Smooth muscle cell (in vitro differentiated cells): ENCODE data around the gene GGTLC1. TPM values are rescaled to one million over a fixed set of nuclear protein-coding genes. Genes with fewer than 3 reads are reported as not detected.

Experiments
- DNase-seq: peaks from one replicate; lab custom pipeline; 2025; ENCODE audit not compliant: unreplicated experiment; lab: John Stamatoyannopoulos, UW
- H2AFZ ChIP-seq: fragments of 200-600 bp; sonication (generic); 2 replicates; pipeline ENCODE4 v1.6.0; 2016; ENCODE audit warnings: antibody characterized with exemption, low read depth, mild to moderate bottlenecking
- H3F3A ChIP-seq: fragments of 200-600 bp; sonication (generic); 2 replicates; pipeline ENCODE4 v1.6.0; 2017; ENCODE audit warnings: antibody characterized with exemption, low read depth
- H3K27ac ChIP-seq: fragments of 200-600 bp; sonication (generic); 2 replicates; pipeline ENCODE4 v1.5.1; 2016; ENCODE audit warnings: low read depth, mild to moderate bottlenecking
- H3K27me3 ChIP-seq: fragments of 200-600 bp; sonication (generic); 2 replicates; pipeline ENCODE4 v1.6.1; 2016; ENCODE audit warnings: low read depth, mild to moderate bottlenecking
- H3K36me3 ChIP-seq: fragments of 200-600 bp; sonication (generic); 2 replicates; pipeline ENCODE4 v1.5.1; 2016; ENCODE audit warnings: low read depth
- H3K4me1 ChIP-seq: fragments of 200-600 bp; sonication (generic); 2 replicates; pipeline ENCODE4 v1.5.1; 2016; ENCODE audit warnings: low read depth
- H3K4me2 ChIP-seq: fragments of 200-600 bp; sonication (generic); 2 replicates; pipeline ENCODE4 v1.6.0; 2016; ENCODE audit warnings: mild to moderate bottlenecking
- H3K4me3 ChIP-seq: fragments of 200-600 bp; sonication (generic); 2 replicates; pipeline ENCODE4 v1.5.1; 2016; ENCODE audit warnings: mild to moderate bottlenecking
- H3K79me2 ChIP-seq: fragments of 200-600 bp; sonication (generic); 2 replicates; pipeline ENCODE4 v1.6.0; 2016; ENCODE audit warnings: low read depth, mild to moderate bottlenecking
- H3K9ac ChIP-seq: fragments of 200-600 bp; sonication (generic); 2 replicates; pipeline ENCODE4 v1.6.0; 2016; ENCODE audit warnings: low read depth
- H3K9me3 ChIP-seq: fragments of 200-600 bp; sonication (generic); replicated peaks from 2 replicates; pipeline ENCODE4 v1.5.1; 2016; ENCODE audit warnings: low read depth
- H4K20me1 ChIP-seq: fragments of 200-600 bp; sonication (generic); 2 replicates; pipeline ENCODE4 v1.6.0; 2016; ENCODE audit warnings: low read depth
- WGBS: methylation state at CpG from one replicate; pipeline ENCODE4 v1.1.7; 2016; ENCODE audit warnings: low lambda C conversion rate; 5-methylcytosine and 5-hydroxymethylcytosine counted together
- polyA plus RNA-seq: library from polyadenylated mRNA; unstranded; fragments of >200 nt; fragmentation: Nextera tagmentation; extraction: Ambion mirVana; gene quantifications from 2 replicates; pipeline ENCODE4 v1.2.1, GENCODE V29; 2016
- total RNA-seq: library from RNA; depleted of rRNA; stranded (reverse); fragments of >200 nt; gene quantifications from 2 replicates; pipeline ENCODE4 v1.2.3, GENCODE V29; 2014
- TF ChIP-seq, protein P1 (sequence below): fragments of 200-600 bp; sonication (generic); IDR thresholded peaks from 2 replicates; pipeline ENCODE4 v1.5.1; 2017; ENCODE audit warnings: borderline replicate concordance, mild to moderate bottlenecking, antibody characterized with exemption; ENCODE audit not compliant: insufficient read depth, poor library complexity, severe bottlenecking

Gene GGTLC1
- total and polyA plus RNA-seq, 2 experiments from 2014 or later: not detected

GRCh38 chr20:24032400-24032898 lies 43.9 kb upstream of the GGTLC1 start:
- H2AFZ ChIP-seq: no peak overlapping the region
- no peaks in the 10 kb centered on the region for H3K27me3 ChIP-seq
- no peak for DNase-seq
- no peaks in the 10 kb centered on the region for H3K79me2 ChIP-seq
- no peaks in the 10 kb centered on the region for H3F3A ChIP-seq
- no peaks in the 10 kb centered on the region for H3K4me1 ChIP-seq
- no peaks in the 10 kb centered on the region for H4K20me1 ChIP-seq
- no peaks in the 10 kb centered on the region for H3K36me3 ChIP-seq
- TF ChIP-seq, protein P1, sequence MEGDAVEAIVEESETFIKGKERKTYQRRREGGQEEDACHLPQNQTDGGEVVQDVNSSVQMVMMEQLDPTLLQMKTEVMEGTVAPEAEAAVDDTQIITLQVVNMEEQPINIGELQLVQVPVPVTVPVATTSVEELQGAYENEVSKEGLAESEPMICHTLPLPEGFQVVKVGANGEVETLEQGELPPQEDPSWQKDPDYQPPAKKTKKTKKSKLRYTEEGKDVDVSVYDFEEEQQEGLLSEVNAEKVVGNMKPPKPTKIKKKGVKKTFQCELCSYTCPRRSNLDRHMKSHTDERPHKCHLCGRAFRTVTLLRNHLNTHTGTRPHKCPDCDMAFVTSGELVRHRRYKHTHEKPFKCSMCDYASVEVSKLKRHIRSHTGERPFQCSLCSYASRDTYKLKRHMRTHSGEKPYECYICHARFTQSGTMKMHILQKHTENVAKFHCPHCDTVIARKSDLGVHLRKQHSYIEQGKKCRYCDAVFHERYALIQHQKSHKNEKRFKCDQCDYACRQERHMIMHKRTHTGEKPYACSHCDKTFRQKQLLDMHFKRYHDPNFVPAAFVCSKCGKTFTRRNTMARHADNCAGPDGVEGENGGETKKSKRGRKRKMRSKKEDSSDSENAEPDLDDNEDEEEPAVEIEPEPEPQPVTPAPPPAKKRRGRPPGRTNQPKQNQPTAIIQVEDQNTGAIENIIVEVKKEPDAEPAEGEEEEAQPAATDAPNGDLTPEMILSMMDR: no peak
- no peak overlapping the region for H3K27ac ChIP-seq
- no peak overlapping the region for H3K9ac ChIP-seq
- H3K9me3 ChIP-seq: no peaks in the 10 kb centered on the region
- no peak overlapping the region for H3K4me3 ChIP-seq
- 90% methylated on average over 5 of the region's 5 CpGs for WGBS
- no peak overlapping the region for H3K4me2 ChIP-seq

DNA sequence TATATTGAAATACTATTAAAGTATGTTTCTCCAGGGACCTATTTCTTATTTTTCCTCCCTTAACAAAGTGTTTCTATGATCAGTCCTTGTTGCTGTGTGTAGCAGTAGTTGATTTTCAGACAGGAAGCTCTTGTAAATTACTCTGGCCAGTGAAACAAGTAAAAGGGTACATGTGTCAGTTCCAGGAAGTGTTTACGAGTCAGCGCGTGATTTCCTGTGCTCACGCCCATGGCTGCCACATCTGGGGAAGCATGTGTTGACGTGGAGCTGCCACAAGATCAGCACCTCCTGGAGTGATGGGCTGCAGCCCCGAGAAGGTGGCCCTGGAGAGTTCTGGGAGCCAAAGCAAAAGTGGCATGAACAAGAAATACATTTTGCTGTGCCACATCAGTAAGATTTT lies 38.6 kb upstream of the GGTLC1 start:
- Histone ChIP-seq H3K4me3 (no peak overlapping the region), H3K36me3 (no peaks in the 10 kb centered on the region), H3K27ac (no peak overlapping the region), H3K4me1 (no peaks in the 10 kb centered on the region), H3K9ac (no peak overlapping the region), H4K20me1 (no peaks in the 10 kb centered on the region), H2AFZ (no peak overlapping the region), H3F3A (no peaks in the 10 kb centered on the region), H3K4me2 (no peak overlapping the region), H3K79me2 (no peaks in the 10 kb centered on the region), H3K27me3 (no peaks in the 10 kb centered on the region), H3K9me3 (no peaks in the 10 kb centered on the region)
- TF ChIP-seq, protein P1: no peak
- 58% methylated on average over 6 of the region's 6 CpGs for WGBS
- no peak for DNase-seq

DNA sequence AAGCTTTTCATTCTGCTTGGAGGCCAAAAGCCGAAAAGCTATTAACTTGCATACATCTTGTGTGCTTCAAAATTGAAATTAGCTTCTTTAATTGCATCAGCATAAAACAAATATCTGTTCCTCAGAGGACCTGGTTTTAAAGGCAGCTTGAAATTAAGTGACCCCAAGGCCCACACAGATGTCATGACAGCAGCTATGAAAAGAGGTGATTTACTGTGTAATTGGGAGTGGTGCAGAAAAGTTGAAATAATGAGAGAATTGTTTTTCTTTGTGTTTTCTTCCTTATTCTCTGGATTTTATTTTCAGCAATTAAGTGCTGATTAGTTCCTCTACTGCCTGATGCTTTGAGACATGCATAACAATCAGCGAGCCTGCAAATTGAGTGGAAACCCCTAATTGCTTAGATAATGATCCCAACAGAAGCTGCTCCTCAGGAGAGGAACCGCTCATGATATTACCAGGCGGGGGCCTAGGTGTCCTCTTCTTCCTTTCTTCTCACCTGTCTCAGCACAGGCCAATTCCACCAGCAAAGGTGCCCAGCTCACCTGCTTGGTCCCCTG lies 34.1 kb upstream of the GGTLC1 start:
- 90% methylated on average over 4 of the region's 4 CpGs for WGBS
- Histone ChIP-seq H3F3A (no peaks in the 10 kb centered on the region), H3K36me3 (no peaks in the 10 kb centered on the region)

More for the DNA sequence above, 34.1 kb upstream of the GGTLC1 start:
- TF ChIP-seq, protein P1: no peak
- Histone ChIP-seq H3K27ac (no peak overlapping the region), H3K4me2 (no peak overlapping the region), H3K4me1 (no peaks in the 10 kb centered on the region), H3K9me3 (no peaks in the 10 kb centered on the region), H3K79me2 (no peaks in the 10 kb centered on the region), H3K9ac (no peak overlapping the region), H2AFZ (no peak overlapping the region), H4K20me1 (no peaks in the 10 kb centered on the region), H3K27me3 (no peaks in the 10 kb centered on the region), H3K4me3 (no peak overlapping the region)
- DNase-seq: no peak
